Vagina (tissue), 2 donors: ENCODE measurements around the gene SNU13. TPM values are rescaled to one million over a fixed set of nuclear protein-coding genes. Genes with fewer than 3 reads are reported as not detected.

ENCODE experiments used
- DNase-seq, 2 donors: peaks; one replicate each; pipeline ENCODE4 v3.0.0-alpha.2; 2017; ENCODE audit errors: extremely low spot score in 2 of 2
- H3K27ac ChIP-seq: fragments of 200-600 bp; sonication (generic); one replicate; pipeline ENCODE4 v1.5.1; 2019
- H3K27me3 ChIP-seq: fragments of 200-600 bp; sonication (generic); one replicate; pipeline ENCODE4 v1.5.1; 2019
- H3K36me3 ChIP-seq, 2 donors: fragments of 200-600 bp; sonication (generic); one replicate each; pipeline ENCODE4 v1.5.1; 2017 to 2019
- H3K4me1 ChIP-seq: fragments of 200-600 bp; sonication (generic); one replicate; pipeline ENCODE4 v1.5.1; 2019
- H3K4me3 ChIP-seq, 2 donors: fragments of 200-600 bp; sonication (generic); 1 replicate in 1 of 2; 2 replicates in 1 of 2; pipeline ENCODE4 v1.5.1; 2016 to 2019
- H3K9me3 ChIP-seq: fragments of 200-600 bp; sonication (generic); one replicate; pipeline ENCODE4 v1.5.1; 2019
- CTCF ChIP-seq, 3 experiments: fragments of 450-650 bp in 2 of 3; fragments of 200-600 bp in 1 of 3; sonication (generic) in 1 of 3; IDR thresholded peaks; one replicate each; pipeline ENCODE4 v1.5.1; 2017 to 2019; ENCODE audit warnings: antibody characterized with exemption in 3 of 3, mild to moderate bottlenecking in 2 of 3, moderate library complexity in 2 of 3
- POLR2A ChIP-seq, 2 donors: fragments of 450-650 bp; IDR thresholded peaks; one replicate each; pipeline ENCODE4 v1.6.1; 2017; ENCODE audit warnings: antibody characterized with exemption in 2 of 2, mild to moderate bottlenecking in 2 of 2, moderate library complexity in 2 of 2
- POLR2AphosphoS5 ChIP-seq, 2 donors: sonication (generic); formaldehyde crosslinking; IDR thresholded peaks; one replicate each; pipeline ENCODE4 v1.9.0; 2017; ENCODE audit warnings: antibody characterized with exemption in 2 of 2, mild to moderate bottlenecking in 2 of 2, low read depth in 1 of 2; ENCODE audit not compliant: insufficient read depth in 1 of 2
- intact Hi-C: fragments of 100-400 bp; cut with DNase I; formaldehyde crosslinking; loops from one replicate; pipeline ENCODE4 v1.15.1; 2023
- total RNA-seq: library from RNA; depleted of rRNA; stranded (reverse); fragments of >200 nt; gene quantifications from one replicate; pipeline ENCODE4 v1.2.3, GENCODE V29; 2016

SNU13 gene
- total RNA-seq, 1 donor from 2014 or later, result 113 TPM

GRCh38 chr22:41661713-41662112 is 27.0 kb downstream of the SNU13 start:
- H3K9me3 ChIP-seq, result no peaks in the 10 kb centered on the region
- no peak overlapping the region for H3K4me3 ChIP-seq
- no peak overlapping the region for H3K27ac ChIP-seq
- H3K36me3 ChIP-seq, result peaks cover 4 to 82% of the 10 kb centered on the region in 2 donors
- TF ChIP-seq POLR2A (IDR thresholded peaks at IDR 0.05) (no peak), CTCF (IDR thresholded peaks at IDR 0.05) (no peak), POLR2AphosphoS5 (IDR thresholded peaks at IDR 0.05; ENCODE audit: insufficient read depth in 1 of 2, low read depth in 1 of 2) (no peak)
- no peak for DNase-seq
- peaks cover 4% of the 10 kb centered on the region for H3K4me1 ChIP-seq
- intact Hi-C loops, result no loop called here
- no peaks in the 10 kb centered on the region for H3K27me3 ChIP-seq

DNA sequence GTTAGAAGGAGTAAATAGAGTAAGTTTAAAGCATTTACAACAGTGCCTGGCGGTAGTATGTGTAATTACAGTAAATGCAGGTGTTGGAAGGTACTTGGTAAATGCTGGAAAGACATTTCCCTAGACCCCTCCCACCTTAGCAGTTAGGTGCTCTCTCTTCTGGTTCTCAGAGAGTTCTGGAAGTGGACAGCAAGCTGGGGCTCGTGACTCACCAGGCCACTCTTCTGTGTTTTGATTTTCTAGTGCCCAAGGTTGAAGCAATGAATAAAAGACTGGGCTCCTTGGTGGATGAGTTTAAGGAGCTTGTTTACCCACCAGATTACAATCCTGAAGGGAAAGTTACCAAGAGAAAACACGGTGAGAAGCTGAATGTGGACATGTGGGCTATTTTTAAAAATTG is 27.6 kb downstream of the SNU13 start:
- Histone ChIP-seq H3K4me3 (no peak overlapping the region), H3K27me3 (no peaks in the 10 kb centered on the region), H3K36me3 (peaks cover 4 to 88% of the 10 kb centered on the region in 2 donors), H3K4me1 (no peaks in the 10 kb centered on the region), H3K27ac (no peak overlapping the region), H3K9me3 (no peaks in the 10 kb centered on the region)
- no peak for DNase-seq
- TF ChIP-seq CTCF (IDR thresholded peaks at IDR 0.05), result no peak
- no peak for TF ChIP-seq POLR2A (IDR thresholded peaks at IDR 0.05)
- TF ChIP-seq POLR2AphosphoS5 (IDR thresholded peaks at IDR 0.05; ENCODE audit: insufficient read depth in 1 of 2, low read depth in 1 of 2), result no peak
- intact Hi-C loops, result no loop called here

- no peak for DNase-seq
- Histone ChIP-seq H3K27ac (no peak overlapping the region), H3K36me3 (peaks cover 4 to 95% of the 10 kb centered on the region in 2 donors)
Observed at GRCh38 chr22:41660416-41660815, 28.3 kb downstream of the SNU13 start.

GRCh38 chr22:41659941-41660340 is 28.7 kb downstream of the SNU13 start:
- no peaks in the 10 kb centered on the region for H3K4me1 ChIP-seq
- H3K27me3 ChIP-seq, result no peaks in the 10 kb centered on the region
- peaks cover 4 to 97% of the 10 kb centered on the region in 2 donors for H3K36me3 ChIP-seq
- no peak for TF ChIP-seq POLR2A (IDR thresholded peaks at IDR 0.05)
- no peak for TF ChIP-seq POLR2AphosphoS5 (IDR thresholded peaks at IDR 0.05; ENCODE audit: insufficient read depth in 1 of 2, low read depth in 1 of 2)
- no peak for TF ChIP-seq CTCF (IDR thresholded peaks at IDR 0.05)
- no peaks in the 10 kb centered on the region for H3K9me3 ChIP-seq
- H3K27ac ChIP-seq, result no peak overlapping the region
- H3K4me3 ChIP-seq, result no peak overlapping the region
- intact Hi-C loops, result no loop called here
- no peak for DNase-seq

More at GRCh38 chr22:41660416-41660815, 28.3 kb downstream of the SNU13 start:
- intact Hi-C loops, result no loop called here
- no peak overlapping the region for H3K4me3 ChIP-seq
- TF ChIP-seq POLR2AphosphoS5 (IDR thresholded peaks at IDR 0.05; ENCODE audit: insufficient read depth in 1 of 2, low read depth in 1 of 2) (no peak), POLR2A (IDR thresholded peaks at IDR 0.05) (no peak), CTCF (IDR thresholded peaks at IDR 0.05) (no peak)
- H3K27me3 ChIP-seq, result no peaks in the 10 kb centered on the region
- no peaks in the 10 kb centered on the region for H3K4me1 ChIP-seq
- no peaks in the 10 kb centered on the region for H3K9me3 ChIP-seq

GRCh38 chr22:41658869-41659268 is 29.8 kb downstream of the SNU13 start:
- Histone ChIP-seq H3K4me3 (no peak overlapping the region), H3K9me3 (no peaks in the 10 kb centered on the region), H3K27me3 (no peaks in the 10 kb centered on the region), H3K36me3 (peaks cover 4 to 97% of the 10 kb centered on the region in 2 donors), H3K4me1 (no peaks in the 10 kb centered on the region), H3K27ac (no peak overlapping the region)
- intact Hi-C loops, result no loop called here
- no peak for DNase-seq
- TF ChIP-seq POLR2A (IDR thresholded peaks at IDR 0.05) (no peak), POLR2AphosphoS5 (IDR thresholded peaks at IDR 0.05; ENCODE audit: insufficient read depth in 1 of 2, low read depth in 1 of 2) (no peak), CTCF (IDR thresholded peaks at IDR 0.05) (no peak)
